Thyroid gland (tissue), 4 donors: ENCODE measurements around the gene KRT78. TPM values are rescaled to one million over a fixed set of nuclear protein-coding genes. Genes with fewer than 3 reads are reported as not detected.

Experiments used
- DNase-seq, 2 donors: peaks; one replicate each; pipeline ENCODE4 v3.0.0-alpha.2; 2019
- H3K27ac ChIP-seq, 3 donors: fragments of 200-600 bp; sonication (generic); 1 replicate in 2 of 3; 2 replicates in 1 of 3; pipeline ENCODE4 v1.5.1; 2016 to 2019; ENCODE audit warnings: mild to moderate bottlenecking in 1 of 3, moderate library complexity in 1 of 3
- H3K27me3 ChIP-seq: fragments of 200-600 bp; sonication (generic); one replicate; pipeline ENCODE4 v1.5.1; 2019
- H3K36me3 ChIP-seq, 2 donors: fragments of 200-600 bp; sonication (generic); one replicate each; pipeline ENCODE4 v1.5.1; 2016 to 2019
- H3K4me1 ChIP-seq, 2 donors: fragments of 200-600 bp; sonication (generic); one replicate each; pipeline ENCODE4 v1.5.1; 2017 to 2019
- H3K4me3 ChIP-seq, 3 donors: fragments of 200-600 bp; sonication (generic); replicated peaks in 1 of 3; 1 replicate in 2 of 3; 2 replicates in 1 of 3; pipeline ENCODE4 v1.5.1; 2016; ENCODE audit warnings: mild to moderate bottlenecking in 1 of 3
- H3K9me3 ChIP-seq: fragments of 200-600 bp; sonication (generic); one replicate; pipeline ENCODE4 v1.5.1; 2017
- POLR2A ChIP-seq, 2 donors: fragments of 450-650 bp; IDR thresholded peaks; one replicate each; pipeline ENCODE4 v1.6.1; 2017; ENCODE audit warnings: antibody characterized with exemption in 2 of 2, mild to moderate bottlenecking in 2 of 2, moderate library complexity in 1 of 2
- WGBS, 2 donors: methylation state at CpG; one replicate each; pipeline ENCODE4 v1.1.5; 2017; 5-methylcytosine and 5-hydroxymethylcytosine counted together
- intact Hi-C: fragments of 100-400 bp; cut with DNase I; formaldehyde crosslinking; loops from one replicate; pipeline ENCODE4 v1.15.1; 2023
- total RNA-seq, 4 donors: library from RNA; depleted of rRNA; stranded (reverse); fragments of >200 nt; gene quantifications; one replicate each; pipeline ENCODE4 v1.2.3, GENCODE V29; 2016
- TF ChIP-seq, protein P1 (sequence below), 6 experiments: fragments of 200-600 bp in 3 of 6; fragments of 450-650 bp in 3 of 6; sonication (generic) in 3 of 6; IDR thresholded peaks; one replicate each; pipeline ENCODE4 v1.5.1; 2016 to 2019; ENCODE audit warnings: antibody characterized with exemption in 6 of 6, mild to moderate bottlenecking in 2 of 6, inconsistent platforms in 1 of 6, moderate library complexity in 1 of 6

KRT78 gene
- total RNA-seq, 4 donors from 2014 or later, result 0.40 TPM; not detected in 3

DNA sequence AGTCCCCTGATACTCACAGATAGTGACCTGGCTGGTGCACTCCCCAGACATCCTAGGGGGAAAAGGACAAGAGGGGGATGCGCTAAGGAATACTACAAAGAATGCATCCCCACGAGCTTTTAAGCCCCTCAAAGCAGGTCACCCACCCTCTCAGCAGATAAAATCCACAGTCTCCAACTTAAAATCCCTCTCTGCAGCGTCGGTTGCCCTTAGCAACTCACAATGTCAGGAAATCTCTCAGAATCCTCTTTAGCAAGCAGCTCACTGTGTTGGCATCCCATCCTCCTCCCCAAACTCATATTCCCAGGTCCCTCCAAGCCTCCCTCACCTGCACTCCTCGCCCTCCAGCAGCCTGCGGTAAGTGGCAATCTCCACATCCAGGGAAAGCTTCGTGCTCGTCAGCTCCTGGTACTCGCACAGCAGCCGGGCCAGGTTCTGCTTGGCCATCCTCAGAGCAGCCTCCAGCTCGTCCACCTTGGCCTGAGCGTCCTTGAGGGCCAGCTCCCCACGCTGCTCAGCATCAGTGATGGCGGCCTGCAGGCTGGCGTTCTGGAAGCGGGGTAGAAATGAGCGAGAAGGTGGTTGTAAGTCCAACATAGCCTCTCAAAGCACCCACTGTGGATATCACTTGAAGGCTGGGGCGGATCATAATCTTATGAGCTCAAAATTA, 9.2 kb downstream of the KRT78 start:
- Histone ChIP-seq H3K27ac (no peak overlapping the region), H3K36me3 (no peaks in the 10 kb centered on the region), H3K4me3 (no peak overlapping the region), H3K9me3 (no peaks in the 10 kb centered on the region), H3K4me1 (no peaks in the 10 kb centered on the region), H3K27me3 (no peaks in the 10 kb centered on the region)
- TF ChIP-seq, protein P1, sequence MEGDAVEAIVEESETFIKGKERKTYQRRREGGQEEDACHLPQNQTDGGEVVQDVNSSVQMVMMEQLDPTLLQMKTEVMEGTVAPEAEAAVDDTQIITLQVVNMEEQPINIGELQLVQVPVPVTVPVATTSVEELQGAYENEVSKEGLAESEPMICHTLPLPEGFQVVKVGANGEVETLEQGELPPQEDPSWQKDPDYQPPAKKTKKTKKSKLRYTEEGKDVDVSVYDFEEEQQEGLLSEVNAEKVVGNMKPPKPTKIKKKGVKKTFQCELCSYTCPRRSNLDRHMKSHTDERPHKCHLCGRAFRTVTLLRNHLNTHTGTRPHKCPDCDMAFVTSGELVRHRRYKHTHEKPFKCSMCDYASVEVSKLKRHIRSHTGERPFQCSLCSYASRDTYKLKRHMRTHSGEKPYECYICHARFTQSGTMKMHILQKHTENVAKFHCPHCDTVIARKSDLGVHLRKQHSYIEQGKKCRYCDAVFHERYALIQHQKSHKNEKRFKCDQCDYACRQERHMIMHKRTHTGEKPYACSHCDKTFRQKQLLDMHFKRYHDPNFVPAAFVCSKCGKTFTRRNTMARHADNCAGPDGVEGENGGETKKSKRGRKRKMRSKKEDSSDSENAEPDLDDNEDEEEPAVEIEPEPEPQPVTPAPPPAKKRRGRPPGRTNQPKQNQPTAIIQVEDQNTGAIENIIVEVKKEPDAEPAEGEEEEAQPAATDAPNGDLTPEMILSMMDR (IDR thresholded peaks at IDR 0.05), result no peak
- no peak for TF ChIP-seq POLR2A (IDR thresholded peaks at IDR 0.05)
- WGBS, 2 donors, result 81 to 83% methylated on average over 17 to 18 of the region's 18 CpGs
- intact Hi-C loops, result loop anchor here (10.0 kb wide), 1 partner anchor 65 kb away; the partner anchor contains the start of gene KRT76
- no peak for DNase-seq

GRCh38 chr12:52838609-52839435, 10.0 kb downstream of the KRT78 start:
- H3K9me3 ChIP-seq, result no peaks in the 10 kb centered on the region
- H3K4me3 ChIP-seq, result no peak overlapping the region
- TF ChIP-seq POLR2A (IDR thresholded peaks at IDR 0.05), result no peak
- TF ChIP-seq, protein P1 (IDR thresholded peaks at IDR 0.05), result no peak
- intact Hi-C loops, result no loop called here
- DNase-seq, result no peak
- H3K4me1 ChIP-seq, result no peaks in the 10 kb centered on the region
- 57 to 76% methylated on average over 11 to 14 of the region's 14 CpGs for WGBS, 2 donors
- H3K36me3 ChIP-seq, result no peaks in the 10 kb centered on the region
- no peak overlapping the region for H3K27ac ChIP-seq
- no peaks in the 10 kb centered on the region for H3K27me3 ChIP-seq

DNA sequence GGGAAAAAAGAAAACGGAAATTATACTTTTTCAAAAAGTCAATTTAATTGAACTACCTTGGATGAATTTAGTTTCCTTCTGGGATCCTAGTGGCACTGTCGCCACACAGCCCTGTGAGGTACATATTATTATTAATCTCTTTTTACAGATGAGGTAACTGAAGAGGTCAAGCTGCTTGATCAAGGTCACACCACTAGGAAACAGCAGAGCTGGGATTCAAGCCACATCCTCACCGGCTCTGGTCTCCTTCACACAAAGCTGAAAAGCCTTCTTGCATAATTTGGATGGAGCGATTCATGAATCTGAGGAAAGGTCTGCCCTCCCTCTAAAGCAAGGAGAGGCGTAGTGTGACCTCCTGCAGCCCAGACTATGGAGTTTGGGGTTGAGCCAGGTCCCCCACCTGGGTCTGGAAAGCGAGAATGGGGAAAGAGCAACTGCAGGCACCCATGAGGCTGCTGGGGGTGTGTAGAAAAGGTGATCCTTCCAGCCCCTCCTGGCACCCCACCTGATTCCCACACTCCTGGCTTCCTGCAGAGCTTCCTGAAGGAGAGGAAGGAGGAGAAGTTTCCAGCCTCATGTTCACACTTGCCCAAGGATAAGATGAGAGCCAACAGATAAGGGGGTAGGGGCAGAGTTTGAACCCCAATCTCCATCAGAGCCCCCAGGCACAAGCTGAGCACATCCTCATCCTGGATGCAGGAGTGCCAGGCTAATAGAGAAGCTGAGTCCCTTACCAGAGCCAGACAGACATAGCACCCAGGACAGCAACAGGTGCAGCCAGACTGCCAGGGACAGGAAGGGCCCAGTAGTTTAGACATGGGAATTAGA, 10.8 kb downstream of the KRT78 start:
- intact Hi-C loops, result no loop called here
- Histone ChIP-seq H3K4me1 (no peaks in the 10 kb centered on the region), H3K4me3 (no peak overlapping the region), H3K36me3 (no peaks in the 10 kb centered on the region), H3K27me3 (no peaks in the 10 kb centered on the region), H3K27ac (no peak overlapping the region), H3K9me3 (no peaks in the 10 kb centered on the region)
- TF ChIP-seq, protein P1 (IDR thresholded peaks at IDR 0.05), result no peak
- no peak for TF ChIP-seq POLR2A (IDR thresholded peaks at IDR 0.05)
- 90% methylated on average over 6 of the region's 6 CpGs for WGBS, 2 donors
- DNase-seq, result no peak

DNA sequence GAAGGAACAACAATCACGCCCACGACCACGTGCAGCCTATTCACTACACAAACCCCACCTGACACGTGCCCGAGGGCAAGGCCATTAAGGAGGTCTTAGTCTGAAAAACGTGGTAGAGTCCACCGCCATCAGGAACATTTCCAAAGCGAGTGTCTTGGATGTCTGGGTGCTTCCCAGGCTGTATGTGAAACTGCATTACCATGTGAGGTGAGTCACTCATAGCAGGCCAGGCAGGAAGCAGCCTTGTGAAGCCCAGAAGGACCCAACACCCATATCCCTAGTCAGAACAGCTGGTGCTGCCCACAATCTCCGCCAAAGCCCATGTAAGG, 11.4 kb downstream of the KRT78 start:
- 78 to 80% methylated on average over 9 of the region's 9 CpGs for WGBS, 2 donors
- no peak overlapping the region for H3K27ac ChIP-seq

More for the DNA sequence above, 11.4 kb downstream of the KRT78 start:
- Histone ChIP-seq H3K27me3 (no peaks in the 10 kb centered on the region), H3K4me1 (no peaks in the 10 kb centered on the region), H3K36me3 (no peaks in the 10 kb centered on the region), H3K4me3 (no peak overlapping the region), H3K9me3 (no peaks in the 10 kb centered on the region)
- intact Hi-C loops, result no loop called here
- no peak for DNase-seq
- TF ChIP-seq, protein P1 (IDR thresholded peaks at IDR 0.05), result no peak
- TF ChIP-seq POLR2A (IDR thresholded peaks at IDR 0.05), result no peak
